Stomach smooth muscle (tissue), 2 donors: ENCODE results near the gene BRCA2.

ENCODE experiments used
- H3K27ac ChIP-seq: one replicate; pipeline ENCODE4 v1.7.0; 2013; ENCODE audit warnings: mild to moderate bottlenecking, low read length, inconsistent platforms
- H3K27me3 ChIP-seq, 2 donors: one replicate each; pipeline ENCODE4 v1.7.0; 2013; ENCODE audit warnings: low read length in 2 of 2; ENCODE audit not compliant: insufficient read depth in 2 of 2, control insufficient read depth in 1 of 2
- H3K36me3 ChIP-seq, 2 donors: one replicate each; pipeline ENCODE4 v1.7.0; 2013; ENCODE audit warnings: low read length in 2 of 2; ENCODE audit not compliant: control insufficient read depth in 2 of 2, insufficient read depth in 2 of 2
- H3K4me1 ChIP-seq: one replicate; pipeline ENCODE4 v1.7.0; 2013; ENCODE audit warnings: low read length; ENCODE audit not compliant: control insufficient read depth, insufficient read depth
- H3K4me3 ChIP-seq, 2 donors: one replicate each; pipeline ENCODE4 v1.7.0; 2013; ENCODE audit warnings: low read length in 2 of 2
- H3K9ac ChIP-seq, 2 donors: one replicate each; pipeline ENCODE4 v1.7.0; 2013; ENCODE audit warnings: low read length in 2 of 2, mild to moderate bottlenecking in 1 of 2
- H3K9me3 ChIP-seq, 2 donors: one replicate each; pipeline ENCODE4 v1.7.0; 2013; ENCODE audit warnings: low read length in 2 of 2; ENCODE audit not compliant: control insufficient read depth in 2 of 2
- donor health status: healthy.
- donor health status: Pancreatic carcinoma.

BRCA2 gene

GRCh38 chr13:32384702-32385101 is 69.4 kb downstream of the BRCA2 start:
- Histone ChIP-seq H3K9me3 (no peaks in the 10 kb centered on the region), H3K36me3 (no peaks in the 10 kb centered on the region), H3K4me3 (no peak overlapping the region), H3K9ac (no peak overlapping the region), H3K4me1 (no peaks in the 10 kb centered on the region), H3K27me3 (no peaks in the 10 kb centered on the region), H3K27ac (no peak overlapping the region)

- H3K4me1 ChIP-seq: no peaks in the 10 kb centered on the region
- no peak overlapping the region for H3K4me3 ChIP-seq
- no peaks in the 10 kb centered on the region for H3K9me3 ChIP-seq
- H3K27ac ChIP-seq: no peak overlapping the region
- H3K27me3 ChIP-seq: no peaks in the 10 kb centered on the region
- no peak overlapping the region for H3K9ac ChIP-seq
- no peaks in the 10 kb centered on the region for H3K36me3 ChIP-seq
Observed at GRCh38 chr13:32385410-32385809, 70.1 kb downstream of the BRCA2 start.

- no peak overlapping the region for H3K9ac ChIP-seq
- no peaks in the 10 kb centered on the region for H3K27me3 ChIP-seq
- no peak overlapping the region for H3K4me3 ChIP-seq
- H3K9me3 ChIP-seq: no peaks in the 10 kb centered on the region
- H3K4me1 ChIP-seq: no peaks in the 10 kb centered on the region
- H3K36me3 ChIP-seq: no peaks in the 10 kb centered on the region
- H3K27ac ChIP-seq: no peak overlapping the region
Observed at GRCh38 chr13:32390048-32390447, 74.7 kb downstream of the BRCA2 start.

- H3K27me3 ChIP-seq: no peaks in the 10 kb centered on the region
- no peak overlapping the region for H3K27ac ChIP-seq
- no peaks in the 10 kb centered on the region for H3K4me1 ChIP-seq
- no peak overlapping the region for H3K4me3 ChIP-seq
- no peaks in the 10 kb centered on the region for H3K9me3 ChIP-seq
- no peak overlapping the region for H3K9ac ChIP-seq
- no peaks in the 10 kb centered on the region for H3K36me3 ChIP-seq
Observed at GRCh38 chr13:32390484-32390883, 75.2 kb downstream of the BRCA2 start.

GRCh38 chr13:32391101-32391619 is 75.9 kb downstream of the BRCA2 start:
- Histone ChIP-seq H3K9me3 (no peaks in the 10 kb centered on the region), H3K36me3 (no peaks in the 10 kb centered on the region), H3K27me3 (no peaks in the 10 kb centered on the region), H3K9ac (no peak overlapping the region), H3K4me3 (no peak overlapping the region), H3K27ac (no peak overlapping the region), H3K4me1 (no peaks in the 10 kb centered on the region)

- Histone ChIP-seq H3K4me3 (no peak overlapping the region), H3K36me3 (peaks cover 5 to 31% of the 10 kb centered on the region in 2 donors), H3K27ac (no peak overlapping the region), H3K9me3 (no peaks in the 10 kb centered on the region), H3K4me1 (no peaks in the 10 kb centered on the region), H3K27me3 (no peaks in the 10 kb centered on the region), H3K9ac (no peak overlapping the region)
Observed at GRCh38 chr13:32403108-32403507, 87.8 kb downstream of the BRCA2 start.

GRCh38 chr13:32407854-32408253 is 92.5 kb downstream of the BRCA2 start:
- H3K27ac ChIP-seq: no peak overlapping the region

GRCh38 chr13:32408296-32409000 is 93.1 kb downstream of the BRCA2 start:
- Histone ChIP-seq H3K4me3 (no peak overlapping the region), H3K9ac (no peak overlapping the region), H3K9me3 (no peaks in the 10 kb centered on the region), H3K36me3 (peaks cover 0 to 14% of the 10 kb centered on the region in 2 donors), H3K27ac (no peak overlapping the region), H3K4me1 (no peaks in the 10 kb centered on the region), H3K27me3 (no peaks in the 10 kb centered on the region)

More at GRCh38 chr13:32407854-32408253, 92.5 kb downstream of the BRCA2 start:
- Histone ChIP-seq H3K4me3 (no peak overlapping the region), H3K36me3 (peaks cover 3 to 20% of the 10 kb centered on the region in 2 donors), H3K9ac (no peak overlapping the region), H3K4me1 (no peaks in the 10 kb centered on the region), H3K27me3 (no peaks in the 10 kb centered on the region), H3K9me3 (no peaks in the 10 kb centered on the region)

GRCh38 chr13:32409001-32409313 is 93.6 kb downstream of the BRCA2 start:
- H3K36me3 ChIP-seq: peaks cover 0 to 14% of the 10 kb centered on the region in 2 donors
- no peak overlapping the region for H3K4me3 ChIP-seq
- H3K27me3 ChIP-seq: no peaks in the 10 kb centered on the region
- H3K4me1 ChIP-seq: no peaks in the 10 kb centered on the region
- H3K9me3 ChIP-seq: no peaks in the 10 kb centered on the region
- H3K27ac ChIP-seq: no peak overlapping the region
- no peak overlapping the region for H3K9ac ChIP-seq

GRCh38 chr13:32409561-32410421 is 94.5 kb downstream of the BRCA2 start:
- Histone ChIP-seq H3K4me3 (peak overlapping the region in 1 of 2 donors; percentile 44), H3K27me3 (no peaks in the 10 kb centered on the region), H3K9me3 (no peaks in the 10 kb centered on the region), H3K36me3 (peaks cover 0 to 8% of the 10 kb centered on the region in 2 donors), H3K4me1 (no peaks in the 10 kb centered on the region), H3K9ac (peak overlapping the region in 1 of 2 donors; percentile 21), H3K27ac (no peak overlapping the region)

- H3K9ac ChIP-seq: no peak overlapping the region
- no peaks in the 10 kb centered on the region for H3K9me3 ChIP-seq
- no peaks in the 10 kb centered on the region for H3K36me3 ChIP-seq
- no peak overlapping the region for H3K4me3 ChIP-seq
- no peaks in the 10 kb centered on the region for H3K27me3 ChIP-seq
- no peaks in the 10 kb centered on the region for H3K4me1 ChIP-seq
- H3K27ac ChIP-seq: no peak overlapping the region
Observed at GRCh38 chr13:32413284-32413683, 98.0 kb downstream of the BRCA2 start.
